ENCODE measurements around the gene PIP5K1B. TPM values are rescaled to one million over a fixed set of nuclear protein-coding genes. Genes with fewer than 3 reads are reported as not detected.

Gene PIP5K1B
- total RNA-seq, 1 experiment from 2014 or later: 10.3 TPM

GRCh38 chr9:69018737-69019136 is 313.7 kb downstream of the PIP5K1B start:
- CTCF ChIA-PET: no interaction called here

GRCh38 chr9:69019808-69020207 is 314.8 kb downstream of the PIP5K1B start:
- BruUV-seq (replicated peaks): no TSS peak
- H3K27me3 Mint-ChIP-seq (ENCODE audit: insufficient read depth, unreplicated experiment): no peaks in the 10 kb centered on the region
- H3K4me1 Mint-ChIP-seq (ENCODE audit: low read depth, unreplicated experiment): peaks cover 5% of the 10 kb centered on the region
- H3K4me1 ChIP-seq: no peaks in the 10 kb centered on the region
- no peaks in the 10 kb centered on the region for H3K9me3 Mint-ChIP-seq (ENCODE audit: unreplicated experiment)
- CTCF ChIA-PET: no interaction called here
- no peak for TF ChIP-seq CTCF (IDR thresholded peaks at IDR 0.05; ENCODE audit: insufficient read depth in 1 of 2, low read depth in 1 of 2, low read length in 1 of 2, severe bottlenecking in 1 of 2, unreplicated experiment in 1 of 2)
- no peak for DNase-seq
- POLR2A ChIA-PET: no interaction called here
- H3K36me3 ChIP-seq (ENCODE audit: control insufficient read depth, insufficient read depth, low read length): no peaks in the 10 kb centered on the region
- H3K9me3 ChIP-seq: no peaks in the 10 kb centered on the region
- no peaks in the 10 kb centered on the region for H3K27me3 ChIP-seq (replicated peaks; ENCODE audit: control insufficient read depth, insufficient read depth, low read length)
- intact Hi-C loops (cut with micrococcal nuclease; ENCODE audit: unreplicated experiment): no loop called here
- no peak overlapping the region for H3K27ac Mint-ChIP-seq (ENCODE audit: unreplicated experiment)
- no peaks in the 10 kb centered on the region for H3K36me3 Mint-ChIP-seq (ENCODE audit: insufficient read depth, unreplicated experiment)
- H3K4me3 Mint-ChIP-seq (ENCODE audit: unreplicated experiment): no peak overlapping the region
- H3K4me3 ChIP-seq (ENCODE audit: low read depth, low read length): no peak overlapping the region

More at GRCh38 chr9:69018737-69019136, 313.7 kb downstream of the PIP5K1B start:
- H3K27ac Mint-ChIP-seq (ENCODE audit: unreplicated experiment): no peak overlapping the region
- H3K4me1 ChIP-seq: no peaks in the 10 kb centered on the region
- no peaks in the 10 kb centered on the region for H3K36me3 ChIP-seq (ENCODE audit: control insufficient read depth, insufficient read depth, low read length)
- intact Hi-C loops (cut with micrococcal nuclease; ENCODE audit: unreplicated experiment): no loop called here
- DNase-seq: no peak
- H3K36me3 Mint-ChIP-seq (ENCODE audit: insufficient read depth, unreplicated experiment): no peaks in the 10 kb centered on the region
- TF ChIP-seq CTCF (IDR thresholded peaks at IDR 0.05; ENCODE audit: insufficient read depth in 1 of 2, low read depth in 1 of 2, low read length in 1 of 2, severe bottlenecking in 1 of 2, unreplicated experiment in 1 of 2): no peak
- H3K9me3 Mint-ChIP-seq (ENCODE audit: unreplicated experiment): no peaks in the 10 kb centered on the region
- H3K4me3 ChIP-seq (ENCODE audit: low read depth, low read length): no peak overlapping the region
- H3K4me3 Mint-ChIP-seq (ENCODE audit: unreplicated experiment): no peak overlapping the region
- H3K4me1 Mint-ChIP-seq (ENCODE audit: low read depth, unreplicated experiment): peaks cover 5% of the 10 kb centered on the region
- POLR2A ChIA-PET: no interaction called here
- H3K27me3 ChIP-seq (replicated peaks; ENCODE audit: control insufficient read depth, insufficient read depth, low read length): no peaks in the 10 kb centered on the region
- no peaks in the 10 kb centered on the region for H3K9me3 ChIP-seq
- no TSS peak for BruUV-seq (replicated peaks)
- no peaks in the 10 kb centered on the region for H3K27me3 Mint-ChIP-seq (ENCODE audit: insufficient read depth, unreplicated experiment)

GRCh38 chr9:69020301-69021145 is 315.5 kb downstream of the PIP5K1B start:
- Histone ChIP-seq H3K4me3 (ENCODE audit: low read depth, low read length) (no peak overlapping the region), H3K36me3 (ENCODE audit: control insufficient read depth, insufficient read depth, low read length) (no peaks in the 10 kb centered on the region), H3K27me3 (replicated peaks; ENCODE audit: control insufficient read depth, insufficient read depth, low read length) (no peaks in the 10 kb centered on the region), H3K9me3 (no peaks in the 10 kb centered on the region), H3K4me1 (no peaks in the 10 kb centered on the region)
- intact Hi-C loops (cut with micrococcal nuclease; ENCODE audit: unreplicated experiment): no loop called here
- CTCF ChIA-PET: no interaction called here
- BruUV-seq (replicated peaks): no TSS peak
- Mint-ChIP-seq H3K4me1 (ENCODE audit: low read depth, unreplicated experiment) (peaks cover 5% of the 10 kb centered on the region), H3K36me3 (ENCODE audit: insufficient read depth, unreplicated experiment) (no peaks in the 10 kb centered on the region), H3K27ac (ENCODE audit: unreplicated experiment) (no peak overlapping the region), H3K9me3 (ENCODE audit: unreplicated experiment) (no peaks in the 10 kb centered on the region), H3K4me3 (ENCODE audit: unreplicated experiment) (no peak overlapping the region), H3K27me3 (ENCODE audit: insufficient read depth, unreplicated experiment) (no peaks in the 10 kb centered on the region)
- no peak for TF ChIP-seq CTCF (IDR thresholded peaks at IDR 0.05; ENCODE audit: insufficient read depth in 1 of 2, low read depth in 1 of 2, low read length in 1 of 2, severe bottlenecking in 1 of 2, unreplicated experiment in 1 of 2)
- POLR2A ChIA-PET: no interaction called here
- no peak for DNase-seq

Measured in Caco-2 (cell line).